Activated T-cell treated with anti-CD3 and anti-CD28 coated beads, Interleukin-2, amount 50 U/mL, for 72 hours (primary cell): ENCODE measurements around the gene GIMAP1. TPM values are rescaled to one million over a fixed set of nuclear protein-coding genes. Genes with fewer than 3 reads are reported as not detected.
"Not testable (repeated sequence)": the region's sequence is repeated elsewhere in the genome, so short reads cannot be mapped to it uniquely, and the experiment has no call there.

Experiments used
- ATAC-seq, 2 donors: fragments of 150-1000 bp; cut with Tn5 transposase; replicated peaks in 1 of 2; 2 replicates each; pipeline ENCODE4 v1.10.0; 2021; ENCODE audit warnings: moderate library complexity in 2 of 2, mild to moderate bottlenecking in 1 of 2
- DNase-seq, 2 donors: peaks; one replicate each; pipeline ENCODE4 v3.0.0; 2021 to 2022; ENCODE audit warnings: mixed read lengths in 1 of 2
- H3K27ac Mint-ChIP-seq: one replicate; pipeline ENCODE4 v1.8.0; 2022; ENCODE audit warnings: mild to moderate bottlenecking, moderate library complexity, mixed read lengths
- H3K27me3 Mint-ChIP-seq: one replicate; pipeline ENCODE4 v1.8.0; 2022; ENCODE audit warnings: low read depth, mixed read lengths
- H3K36me3 Mint-ChIP-seq, 2 donors: one replicate each; pipeline ENCODE4 v1.8.0; 2022; ENCODE audit warnings: mixed read lengths in 2 of 2, mild to moderate bottlenecking in 1 of 2; ENCODE audit not compliant: insufficient read depth in 2 of 2
- H3K4me1 Mint-ChIP-seq: one replicate; pipeline ENCODE4 v1.8.0; 2022; ENCODE audit warnings: low read depth, mixed read lengths
- H3K4me3 Mint-ChIP-seq, 2 donors: one replicate each; pipeline ENCODE4 v1.8.0; 2022; ENCODE audit warnings: mild to moderate bottlenecking in 2 of 2, mixed read lengths in 2 of 2, moderate library complexity in 2 of 2
- H3K9me3 Mint-ChIP-seq, 2 donors: one replicate each; pipeline ENCODE4 v1.8.0; 2022; ENCODE audit warnings: mixed read lengths in 2 of 2
- total RNA-seq, 2 donors: library from RNA; stranded (reverse); gene quantifications; one replicate each; pipeline ENCODE4 v1.2.3, GENCODE V29; 2022

The GIMAP1 gene
- 1 to 10 TPM; 5.5 to 9.3 TPM for total RNA-seq

DNA sequence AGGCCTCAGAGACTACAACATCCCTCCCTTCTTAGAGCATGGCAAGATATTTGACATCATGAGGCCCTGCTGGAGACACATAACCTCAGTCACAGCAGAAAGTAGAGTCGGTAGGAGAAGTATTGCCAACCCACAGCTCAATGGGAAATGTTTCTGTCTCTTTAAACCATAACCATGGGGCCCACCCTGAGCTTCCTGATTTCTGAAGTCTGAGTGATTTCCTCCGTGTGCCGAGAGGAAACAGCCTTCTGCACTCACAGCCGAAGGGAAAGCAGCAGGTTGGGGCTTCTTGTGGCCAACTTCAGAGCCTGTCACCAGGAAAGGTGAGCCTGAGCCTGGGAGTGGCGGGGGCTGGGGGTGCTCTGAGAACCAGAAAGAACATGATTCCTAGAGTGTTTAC, at the start of gene GIMAP1:
GIMAP1 (plus strand) TSS at position 246 of the 400 bp plus-strand sequence. CDS start 2,435 bp downstream, outside the sequence.
- H3K9me3 Mint-ChIP-seq: peaks cover 0 to 10% of the 10 kb centered on the region in 2 donors
- peak within 1 kb of the TSS; percentile 96 for H3K27ac Mint-ChIP-seq
- H3K4me3 Mint-ChIP-seq: peak within 1 kb of the TSS; percentile 81 to 97
- no peaks in the 10 kb centered on the region for H3K27me3 Mint-ChIP-seq
- H3K36me3 Mint-ChIP-seq: peaks cover 28 to 44% of the 10 kb centered on the region in 2 donors
- peak; percentile 60 to 65 for DNase-seq
- ATAC-seq: peak; percentile 72 to 74
- H3K4me1 Mint-ChIP-seq: peaks cover 62% of the 10 kb centered on the region

DNA sequence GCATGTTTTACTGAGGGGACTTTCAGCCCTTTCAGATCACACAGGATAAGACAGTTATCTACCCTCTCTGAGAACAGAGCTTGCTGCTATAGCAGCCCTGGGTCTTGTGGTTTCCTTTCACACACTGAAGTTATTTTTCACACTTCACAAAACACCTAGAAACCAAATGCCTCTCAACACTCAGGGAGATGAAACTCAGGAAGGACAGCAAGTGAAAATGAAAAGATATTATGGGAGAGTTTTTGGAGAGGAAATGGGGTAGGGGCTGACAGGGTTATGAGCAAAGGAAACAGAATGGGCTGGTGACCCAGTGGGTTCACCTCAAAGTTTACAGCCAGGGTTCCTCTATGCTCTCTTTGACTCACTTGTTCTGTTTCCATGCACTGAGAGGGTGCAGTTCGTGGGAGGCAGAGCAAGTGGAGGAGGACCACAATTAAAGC, 47.9 kb upstream of the GIMAP1 start:
- ATAC-seq: peak; percentile 74 to 84
- peak; percentile 69 to 78 for DNase-seq
- H3K27me3 Mint-ChIP-seq: no peaks in the 10 kb centered on the region
- H3K4me1 Mint-ChIP-seq: peaks cover 87% of the 10 kb centered on the region
- peak overlapping the region; percentile 76 for H3K27ac Mint-ChIP-seq
- peaks cover 5% of the 10 kb centered on the region in 2 donors for H3K9me3 Mint-ChIP-seq
- H3K36me3 Mint-ChIP-seq: peaks cover 10 to 27% of the 10 kb centered on the region in 2 donors
- peak overlapping the region; percentile 64 to 71 for H3K4me3 Mint-ChIP-seq

DNA sequence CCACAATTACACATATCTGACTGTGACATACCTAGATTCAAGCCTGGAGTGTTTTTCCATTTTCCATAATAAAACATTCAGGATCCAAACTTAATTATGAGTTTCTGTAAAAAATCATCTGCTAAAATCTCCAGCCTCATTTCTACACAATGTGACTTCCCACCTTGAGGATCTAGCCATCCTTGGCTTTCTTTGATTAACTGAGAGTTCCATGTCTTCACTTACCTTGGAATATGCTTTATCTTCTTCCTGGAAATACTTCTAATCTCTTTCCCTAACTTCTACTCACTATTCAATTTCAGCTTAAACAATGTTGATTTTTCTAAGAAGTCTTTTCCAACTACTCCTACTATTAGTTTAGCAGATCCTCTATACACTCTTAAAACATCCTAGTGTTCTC, 47.4 kb upstream of the GIMAP1 start:
- Mint-ChIP-seq H3K4me3 (peak overlapping the region in 1 of 2 donors; percentile 71), H3K9me3 (peaks cover 5% of the 10 kb centered on the region in 2 donors), H3K27me3 (no peaks in the 10 kb centered on the region), H3K36me3 (peaks cover 12 to 24% of the 10 kb centered on the region in 2 donors), H3K27ac (peak overlapping the region; percentile 76), H3K4me1 (peaks cover 82% of the 10 kb centered on the region)
- DNase-seq: no peak
- ATAC-seq: no peak

DNA sequence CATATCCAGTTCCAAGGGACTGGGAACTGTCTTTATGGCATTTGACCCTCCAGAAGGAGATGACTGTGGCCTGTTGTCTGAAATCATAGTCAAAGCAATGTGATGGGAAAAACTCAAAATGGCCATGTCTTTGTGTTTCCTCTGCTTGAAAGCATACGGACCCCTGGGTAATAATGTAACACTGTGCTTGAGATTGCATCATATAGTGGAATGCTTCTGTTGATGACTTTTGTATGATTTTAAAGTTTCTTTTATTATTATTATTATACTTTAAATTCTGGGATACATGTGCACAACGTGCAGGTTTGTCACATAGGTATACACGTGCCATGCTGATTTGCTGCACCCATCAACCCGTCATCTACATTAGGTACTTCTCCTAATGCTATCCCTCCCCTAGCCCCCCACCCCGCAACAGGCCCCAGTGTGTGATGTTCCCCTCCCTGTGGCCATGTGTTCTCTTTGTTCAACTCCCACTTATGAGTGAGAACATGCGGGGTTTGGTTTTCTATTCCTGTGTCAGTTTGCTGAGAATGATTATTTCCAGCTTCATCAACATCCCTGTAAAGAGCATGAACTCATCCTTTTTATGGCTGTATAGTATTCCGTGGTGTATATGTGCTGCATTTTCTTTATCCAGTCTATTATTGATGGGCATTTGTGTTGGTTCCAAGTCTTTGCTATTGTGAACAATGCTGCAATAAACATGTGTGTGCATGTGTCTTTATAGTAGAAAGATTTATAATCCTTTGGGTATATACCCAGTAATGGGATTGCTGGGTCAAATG, 44.4 kb upstream of the GIMAP1 start:
- H3K4me3 Mint-ChIP-seq, ATAC-seq, H3K9me3 Mint-ChIP-seq, H3K27me3 Mint-ChIP-seq, H3K27ac Mint-ChIP-seq, DNase-seq: not testable (repeated sequence)
- Mint-ChIP-seq H3K4me1 (peaks cover 73% of the 10 kb centered on the region), H3K36me3 (peaks cover 16 to 25% of the 10 kb centered on the region in 2 donors)

DNA sequence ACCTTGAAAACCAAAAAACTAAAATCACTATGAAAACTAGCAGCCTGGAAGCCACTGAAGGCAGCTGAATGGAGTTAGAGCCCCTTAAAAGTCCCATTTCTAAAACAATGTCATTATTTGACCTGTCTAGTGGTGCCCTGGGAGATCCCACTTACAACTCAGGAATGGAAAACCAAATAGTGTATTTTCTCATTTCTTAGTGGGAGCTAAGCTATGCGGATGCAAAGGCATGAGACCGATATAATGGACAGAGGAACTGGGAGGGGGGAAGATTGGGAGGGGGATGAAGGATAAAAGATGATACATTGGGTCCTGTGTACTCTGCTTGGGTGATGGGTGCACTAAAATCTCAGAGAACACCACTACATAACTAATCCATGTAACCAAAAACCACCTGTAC, 40.7 kb upstream of the GIMAP1 start:
- peaks cover 2 to 4% of the 10 kb centered on the region in 2 donors for H3K9me3 Mint-ChIP-seq
- ATAC-seq (no peak), DNase-seq (no peak)
- H3K36me3 Mint-ChIP-seq: peaks cover 20 to 37% of the 10 kb centered on the region in 2 donors
- H3K27ac Mint-ChIP-seq: peak overlapping the region; percentile 55
- H3K4me1 Mint-ChIP-seq: peaks cover 73% of the 10 kb centered on the region
- H3K4me3 Mint-ChIP-seq: peak overlapping the region in 1 of 2 donors; percentile 46
- H3K27me3 Mint-ChIP-seq: no peaks in the 10 kb centered on the region

DNA sequence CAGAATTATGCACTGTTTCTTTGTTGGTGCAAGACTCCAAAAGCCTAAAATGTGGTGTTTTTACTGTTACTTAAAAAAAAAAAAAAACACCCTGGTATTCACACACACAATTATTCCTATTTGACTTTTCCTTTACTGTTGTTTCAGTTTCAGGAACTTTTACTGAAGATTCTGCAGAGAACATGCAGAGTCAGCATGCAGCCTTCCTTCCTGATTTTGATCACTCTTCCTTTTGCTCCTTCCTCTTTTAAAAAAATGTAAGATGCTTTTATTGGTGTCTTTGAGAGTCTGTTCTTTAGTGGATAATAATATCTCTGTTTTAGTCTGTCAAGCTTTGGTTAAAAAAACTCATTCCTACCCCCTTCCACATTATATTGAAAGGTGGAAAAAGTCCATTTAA, 40.1 kb upstream of the GIMAP1 start:
- not testable (repeated sequence) for DNase-seq, H3K27me3 Mint-ChIP-seq, ATAC-seq, H3K9me3 Mint-ChIP-seq
- Mint-ChIP-seq H3K27ac (peak overlapping the region; percentile 98), H3K4me3 (peak overlapping the region; percentile 72 to 97), H3K4me1 (peaks cover 73% of the 10 kb centered on the region), H3K36me3 (peaks cover 20 to 42% of the 10 kb centered on the region in 2 donors)

DNA sequence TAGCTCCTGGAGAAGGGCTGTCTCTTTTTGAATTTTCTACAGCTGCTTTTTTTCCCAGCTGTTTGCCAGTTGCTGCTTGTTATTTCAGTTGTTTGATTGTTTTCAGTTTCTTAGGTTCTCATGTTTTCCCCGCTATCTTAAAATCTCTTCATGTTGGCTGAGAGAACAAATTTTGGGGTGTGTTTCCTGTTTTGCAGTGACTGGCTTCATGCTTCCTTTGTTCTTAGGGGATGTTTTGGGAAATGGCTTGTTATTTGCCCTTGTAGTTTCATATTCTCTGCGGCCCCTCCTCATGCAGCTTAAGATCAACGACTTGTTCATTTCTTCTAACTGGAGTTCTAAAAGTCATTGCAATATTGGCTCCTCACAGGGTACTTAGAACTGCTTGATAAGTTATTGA, 39.6 kb upstream of the GIMAP1 start:
- Mint-ChIP-seq H3K36me3 (peaks cover 22 to 46% of the 10 kb centered on the region in 2 donors), H3K4me1 (peaks cover 74% of the 10 kb centered on the region), H3K4me3 (peak overlapping the region; percentile 72 to 97), H3K27ac (peak overlapping the region; percentile 98)
- H3K9me3 Mint-ChIP-seq, H3K27me3 Mint-ChIP-seq, DNase-seq: not testable (repeated sequence)
- peak; percentile 32 to 55 for ATAC-seq

DNA sequence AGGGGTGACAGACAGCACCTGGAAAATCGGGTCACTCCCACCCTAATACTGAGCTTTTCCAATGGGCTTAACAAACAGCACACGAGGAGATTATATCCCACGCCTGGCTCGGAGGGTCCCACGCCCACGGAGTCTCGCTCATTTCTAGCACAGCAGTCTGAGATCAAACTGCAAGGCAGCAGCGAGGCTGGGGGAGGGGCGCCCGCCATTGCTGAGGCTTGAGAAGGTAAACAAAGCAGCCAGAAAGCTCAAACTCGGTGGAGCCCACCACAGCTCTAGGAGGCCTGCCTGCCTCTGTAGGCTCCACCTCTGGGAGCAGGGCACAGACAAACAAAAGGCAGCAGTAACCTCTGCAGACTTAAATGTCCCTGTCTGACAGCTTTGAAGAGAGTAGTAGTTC, 37.8 kb upstream of the GIMAP1 start:
- H3K27ac Mint-ChIP-seq: peak overlapping the region; percentile 92

DNA sequence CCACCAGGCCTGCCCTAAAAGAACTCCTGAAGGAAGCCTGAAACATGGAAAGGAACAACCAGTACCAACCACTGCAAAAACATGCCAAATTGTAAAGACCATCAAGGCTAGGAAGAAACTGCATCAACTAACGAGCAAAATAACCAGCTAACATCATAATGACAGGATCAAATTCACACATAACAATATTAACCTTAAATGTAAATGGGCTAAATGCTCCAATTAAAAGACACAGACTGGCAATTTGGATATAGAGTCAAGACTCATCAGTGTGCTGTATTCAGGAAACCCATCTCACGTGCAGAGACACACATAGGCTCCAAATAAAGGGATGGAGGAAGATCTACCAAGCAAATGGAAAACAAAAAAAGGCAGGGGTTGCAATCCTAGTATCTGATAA, 36.0 kb upstream of the GIMAP1 start:
- Mint-ChIP-seq H3K4me1 (peaks cover 88% of the 10 kb centered on the region), H3K36me3 (peaks cover 19 to 42% of the 10 kb centered on the region in 2 donors)

More for the DNA sequence above, 37.8 kb upstream of the GIMAP1 start:
- H3K4me1 Mint-ChIP-seq: peaks cover 76% of the 10 kb centered on the region
- H3K4me3 Mint-ChIP-seq: peak overlapping the region; percentile 83 to 95
- not testable (repeated sequence) for ATAC-seq, H3K27me3 Mint-ChIP-seq, H3K9me3 Mint-ChIP-seq
- DNase-seq: peak; percentile 59 to 60
- H3K36me3 Mint-ChIP-seq: peaks cover 24 to 47% of the 10 kb centered on the region in 2 donors

DNA sequence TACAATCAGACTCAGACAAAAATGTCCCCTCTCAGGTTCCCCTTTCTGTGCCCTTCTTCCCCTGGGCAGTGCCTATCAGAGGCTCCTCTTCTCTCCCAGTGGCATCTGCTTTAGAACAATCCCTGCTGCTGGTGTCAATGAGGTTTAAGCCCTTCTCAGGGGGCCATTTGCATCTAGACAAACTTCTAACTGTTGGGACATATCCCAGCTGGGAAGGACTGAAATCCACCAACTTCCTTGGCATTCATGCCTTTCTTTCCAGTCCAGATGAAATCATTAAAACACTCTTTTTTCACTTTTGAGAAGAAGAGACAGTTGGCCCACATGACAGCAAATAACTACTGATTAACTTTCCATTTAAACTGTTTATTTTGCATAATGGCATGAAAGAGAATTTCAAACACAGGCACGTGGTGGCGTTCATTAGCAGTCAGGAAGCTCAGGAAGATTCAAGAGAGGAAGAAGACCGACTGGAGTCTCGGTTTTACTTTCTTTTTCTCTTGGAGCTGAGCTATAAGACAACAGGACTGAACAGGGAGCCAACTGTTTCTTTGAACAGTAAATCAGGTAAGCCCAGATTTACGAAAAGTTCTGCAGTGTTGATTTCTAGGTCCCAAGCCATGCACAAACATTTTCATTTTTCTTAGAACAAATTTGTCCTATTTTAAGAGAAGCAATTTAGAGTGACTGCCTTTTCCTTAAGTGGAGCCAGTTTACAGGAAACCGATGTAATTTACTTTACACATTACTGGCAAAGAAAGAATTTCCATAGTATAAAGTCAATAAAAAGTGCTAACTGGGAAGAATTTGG, 31.0 kb upstream of the GIMAP1 start, which contains the start of gene GIMAP2:
GIMAP2 (plus strand) TSS at position 488 of the 811 bp plus-strand sequence. CDS start 1,354 bp downstream, outside the sequence.
- DNase-seq (peak in 1 of 2 donors; percentile 29), ATAC-seq (peak; percentile 81 to 84)
- Mint-ChIP-seq H3K9me3 (peaks cover 12 to 15% of the 10 kb centered on the region in 2 donors), H3K27me3 (no peaks in the 10 kb centered on the region), H3K27ac (peak within 1 kb of the TSS; percentile 89), H3K36me3 (peaks cover 45 to 68% of the 10 kb centered on the region in 2 donors), H3K4me3 (peak within 1 kb of the TSS; percentile 94 to 96), H3K4me1 (peaks cover 81% of the 10 kb centered on the region)

More for the DNA sequence above, 36.0 kb upstream of the GIMAP1 start:
- Mint-ChIP-seq H3K27ac (peak overlapping the region; percentile 36), H3K4me3 (peak overlapping the region in 1 of 2 donors; percentile 33)
- not testable (repeated sequence) for DNase-seq, ATAC-seq, H3K27me3 Mint-ChIP-seq, H3K9me3 Mint-ChIP-seq

DNA sequence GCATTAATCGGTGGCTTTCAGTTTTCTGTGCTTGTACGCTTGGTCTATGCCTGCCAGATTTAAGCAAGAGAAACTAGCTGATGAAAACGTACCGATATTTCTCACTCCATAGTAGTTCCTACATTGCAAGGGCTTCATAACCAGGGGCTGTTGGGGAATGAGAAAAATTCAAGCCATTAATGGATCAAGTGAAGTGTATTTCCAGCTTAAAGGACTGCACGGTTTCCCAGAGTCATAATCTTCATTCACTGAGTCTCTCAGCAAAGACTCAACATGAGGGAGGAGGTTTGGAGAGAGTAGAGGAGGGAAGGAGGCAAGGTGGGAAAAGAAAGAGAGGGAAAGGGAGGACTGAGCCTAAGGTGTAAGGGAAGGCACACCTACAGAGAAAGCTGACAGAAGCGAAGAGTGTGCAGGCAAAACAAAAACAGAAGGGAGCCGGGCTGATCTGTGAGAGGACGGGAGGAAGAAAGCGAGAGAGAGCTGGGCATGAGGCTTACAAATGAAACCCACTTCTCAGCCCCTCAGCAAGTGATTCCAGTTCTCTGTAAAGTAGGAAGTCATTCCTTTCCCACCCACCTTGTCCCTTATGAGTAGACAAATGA, 30.3 kb upstream of the GIMAP1 start:
- Mint-ChIP-seq H3K9me3 (peaks cover 16% of the 10 kb centered on the region in 2 donors), H3K36me3 (peaks cover 49 to 69% of the 10 kb centered on the region in 2 donors), H3K4me1 (peaks cover 74% of the 10 kb centered on the region), H3K27me3 (no peaks in the 10 kb centered on the region), H3K27ac (peak overlapping the region; percentile 89), H3K4me3 (peak overlapping the region; percentile 94 to 96)
- peak; percentile 30 to 57 for ATAC-seq
- peak in 1 of 2 donors; percentile 39 for DNase-seq

DNA sequence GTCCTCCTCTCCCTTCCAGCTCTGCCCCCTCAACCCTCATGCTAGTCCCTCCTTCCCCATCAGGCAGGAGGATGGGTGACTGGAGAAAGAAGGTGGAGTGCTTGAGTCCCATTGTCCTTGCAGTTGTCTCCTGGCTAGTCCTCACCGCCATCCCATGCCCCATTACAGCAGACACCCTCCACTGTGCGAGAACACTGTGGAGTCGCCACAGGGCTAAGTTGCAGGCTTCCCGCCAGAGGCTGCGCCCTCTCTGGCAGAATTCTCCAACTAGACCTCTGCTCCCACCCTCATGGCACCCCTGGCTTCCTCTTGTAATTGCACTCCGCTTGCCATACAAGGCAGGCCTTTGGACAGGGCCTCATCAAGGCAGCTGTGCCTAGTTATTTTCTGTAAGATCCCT, 27.8 kb upstream of the GIMAP1 start:
- peak overlapping the region; percentile 89 for H3K27ac Mint-ChIP-seq
- H3K4me3 Mint-ChIP-seq: peak overlapping the region; percentile 81 to 96
- no peaks in the 10 kb centered on the region for H3K27me3 Mint-ChIP-seq
- peaks cover 14 to 20% of the 10 kb centered on the region in 2 donors for H3K9me3 Mint-ChIP-seq
- H3K4me1 Mint-ChIP-seq: peaks cover 55% of the 10 kb centered on the region
- H3K36me3 Mint-ChIP-seq: peaks cover 54 to 73% of the 10 kb centered on the region in 2 donors
- no peak for DNase-seq
- no peak for ATAC-seq
